HepG2 (cell line): ENCODE data around the gene TSC1. TPM values are rescaled to one million over a fixed set of nuclear protein-coding genes. Genes with fewer than 3 reads are reported as not detected.

ENCODE experiments used
- BCL6 ChIP-seq: IDR thresholded peaks from 2 replicates; pipeline ENCODE4 v1.6.1; 2016; ENCODE audit warnings: missing genetic modification reagents, missing compliant biosample characterization
- SP2 ChIP-seq: sonication (generic); formaldehyde crosslinking; IDR thresholded peaks from 2 replicates; pipeline ENCODE4 v1.5.1; 2020; ENCODE audit warnings: mild to moderate bottlenecking, missing genetic modification reagents
- ZNF577 ChIP-seq: sonication (generic); formaldehyde crosslinking; IDR thresholded peaks from 2 replicates; pipeline ENCODE4 v1.4.0; 2020; ENCODE audit warnings: mild to moderate bottlenecking, low read depth, missing genetic modification reagents, borderline replicate concordance
- ZNF616 ChIP-seq: sonication (generic); formaldehyde crosslinking; IDR thresholded peaks from 2 replicates; pipeline ENCODE4 v1.5.0; 2020; ENCODE audit warnings: low read depth, mild to moderate bottlenecking, missing genetic modification reagents
- microRNA-seq: library from miRNA; unstranded; fragments of <30 nt; microRNA quantifications from one replicate; pipeline ENCODE4, GENCODE V29; 2020
- polyA plus RNA-seq, 8 experiments: library from polyadenylated mRNA; depleted of rRNA in 3 of 8; stranded (reverse) in 7 of 8; unstranded in 1 of 8; fragments of >200 nt; fragmentation: Illumina TruSeq in 4 of 8; extraction: Trizol in 4 of 8; gene quantifications; 2 replicates each; pipeline versions ENCODE4 v1.2.1 to v1.2.3, GENCODE V29; 2011 to 2016; ENCODE audit warnings: low read depth in 4 of 8, missing spikeins in 1 of 8, mixed read lengths in 1 of 8; ENCODE audit not compliant: insufficient read depth in 1 of 8
- small RNA-seq, 3 experiments: library from RNA; depleted of rRNA; stranded (forward); fragments of <200 nt; gene quantifications; one replicate each; pipeline ENCODE3, GENCODE V24; 2012; ENCODE audit warnings: low read depth in 2 of 3, low replicate concordance in 1 of 3; ENCODE audit not compliant: insufficient read length in 3 of 3, insufficient read depth in 2 of 3
- total RNA-seq, 5 experiments: library from RNA; depleted of rRNA; stranded (reverse); fragments of >200 nt; fragmentation: Illumina TruSeq; extraction: Trizol; gene quantifications; 2 replicates each; pipeline ENCODE4 v1.2.3, GENCODE V29; 2016; ENCODE audit warnings: low read depth in 1 of 5

The TSC1 gene
- total and polyA plus RNA-seq, 2 of the 13 experiments (the other 11 are each of a cell fraction or from before 2014, with no cell fraction given): 31.6 to 66.1 TPM

- TF ChIP-seq SP2 (CRISPR knock-in tag): no peak
- no peak for TF ChIP-seq ZNF616
- no peak for TF ChIP-seq ZNF577 (CRISPR knock-in tag)
- no peak for TF ChIP-seq BCL6
Measured at GRCh38 chr9:132842124-132843044, 102.0 kb downstream of the TSC1 start (continued).

Small RNA genes within 50 kb of the gene (microRNA-seq; reads per million reads assigned to microRNA genes)
- gene MIR548AW: 0.68 reads per million

Small RNA genes within 50 kb of the gene (small RNA-seq; reads per million reads assigned to genes)
- gene AL593851.1: 0 reads per million in 3 experiments
- 0 to 0.65 (median 0) reads per million in 3 experiments for gene MIR548AW
- gene RNU7-21P: 0 to 2.0 (median 0.10) reads per million in 3 experiments

Other genes with a start within 250 kb of the TSC1 start
- not detected in 2 replicates for gene AK8, start 66.3 kb downstream of the TSC1 start, total RNA-seq (2016; rRNA removed; fragmentation: Illumina TruSeq; extraction: Trizol)
- 0.09 and 0.11 TPM in 2 replicates for gene AK8, start 66.3 kb downstream of the TSC1 start, polyA plus RNA-seq (2011; rRNA removed)
- gene SPACA9, start 65.7 kb downstream of the TSC1 start, total RNA-seq (2016; rRNA removed; fragmentation: Illumina TruSeq; extraction: Trizol): 0.13 and 0.15 TPM in 2 replicates
- 0.38 and 0.64 TPM in 2 replicates for gene SPACA9, start 65.7 kb downstream of the TSC1 start, polyA plus RNA-seq (2011; rRNA removed)
- gene GFI1B, start 34.1 kb upstream of the TSC1 start, total RNA-seq (2016; rRNA removed; fragmentation: Illumina TruSeq; extraction: Trizol): 0.51 TPM in 1 of 2 replicates, not detected in the other
- gene GFI1B, start 34.1 kb upstream of the TSC1 start, polyA plus RNA-seq (2011; rRNA removed): 0.15 and 0.26 TPM in 2 replicates
- 43.4 and 66.9 TPM in 2 replicates for gene GTF3C5, start 86.4 kb upstream of the TSC1 start, total RNA-seq (2016; rRNA removed; fragmentation: Illumina TruSeq; extraction: Trizol)
- gene GTF3C5, start 86.4 kb upstream of the TSC1 start, polyA plus RNA-seq (2011; rRNA removed): 92.6 and 110 TPM in 2 replicates
- gene CEL, start 117.4 kb upstream of the TSC1 start, total RNA-seq (2016; rRNA removed; fragmentation: Illumina TruSeq; extraction: Trizol): 0.62 and 1.5 TPM in 2 replicates
- 0.63 and 0.81 TPM in 2 replicates for gene CEL, start 117.4 kb upstream of the TSC1 start, polyA plus RNA-seq (2011; rRNA removed)
- gene RALGDS, start 176.6 kb upstream of the TSC1 start, total RNA-seq (2016; rRNA removed; fragmentation: Illumina TruSeq; extraction: Trizol): 8.8 and 12.9 TPM in 2 replicates
- 25.5 and 28.8 TPM in 2 replicates for gene RALGDS, start 176.6 kb upstream of the TSC1 start, polyA plus RNA-seq (2011; rRNA removed)
- not detected in 2 replicates for gene GBGT1, start 219.3 kb upstream of the TSC1 start, total RNA-seq (2016; rRNA removed; fragmentation: Illumina TruSeq; extraction: Trizol)
- not detected in 2 replicates for gene GBGT1, start 219.3 kb upstream of the TSC1 start, polyA plus RNA-seq (2011; rRNA removed)